Lung (tissue), 12 donors: ENCODE measurements around the gene IFT80. TPM values are rescaled to one million over a fixed set of nuclear protein-coding genes. Genes with fewer than 3 reads are reported as not detected.
A peak's percentile ranks its signal among the peaks of the same experiment; 100 is the strongest.

Source experiments
- ATAC-seq: fragments of 200-7000 bp; cut with Tn5 transposase; one replicate; pipeline ENCODE4 v1.9.1; 2020; ENCODE audit warnings: moderate number of reproducible peaks; ENCODE audit not compliant: insufficient read depth, low FRiP score
- DNase-seq, 3 donors: peaks; one replicate each; pipeline ENCODE4 v3.0.0-alpha.2; 2013 to 2017
- H3K27ac ChIP-seq, 2 donors: one replicate each; pipeline ENCODE4 v1.5.1; 2013; ENCODE audit warnings: mild to moderate bottlenecking in 2 of 2, moderate library complexity in 2 of 2, control low read depth in 1 of 2, inconsistent platforms in 1 of 2, low read depth in 1 of 2, low read length in 1 of 2
- H3K27me3 ChIP-seq, 3 donors: one replicate each; pipeline ENCODE4 v1.5.1; 2013; ENCODE audit warnings: low read length in 2 of 3; ENCODE audit not compliant: control insufficient read depth in 3 of 3, insufficient read depth in 3 of 3
- H3K36me3 ChIP-seq, 4 donors: one replicate each; pipeline ENCODE4 v1.5.1; 2013; ENCODE audit warnings: low read length in 4 of 4, mild to moderate bottlenecking in 1 of 4, moderate library complexity in 1 of 4; ENCODE audit not compliant: control insufficient read depth in 4 of 4, insufficient read depth in 4 of 4
- H3K4me1 ChIP-seq, 5 donors: one replicate each; pipeline ENCODE4 v1.5.1; 2013; ENCODE audit warnings: low read length in 5 of 5, mild to moderate bottlenecking in 2 of 5, moderate library complexity in 1 of 5; ENCODE audit not compliant: control insufficient read depth in 5 of 5, insufficient read depth in 5 of 5
- H3K4me3 ChIP-seq: one replicate; pipeline ENCODE4 v1.5.1; 2013; ENCODE audit warnings: mild to moderate bottlenecking, control low read depth, moderate library complexity
- H3K9ac ChIP-seq, 2 donors: one replicate each; pipeline ENCODE4 v1.5.1; 2013; ENCODE audit warnings: low read length in 2 of 2, control low read depth in 1 of 2; ENCODE audit not compliant: insufficient read depth in 1 of 2
- H3K9me3 ChIP-seq, 4 donors: one replicate each; pipeline ENCODE4 v1.5.1; 2013; ENCODE audit warnings: low read length in 3 of 4, mild to moderate bottlenecking in 1 of 4, moderate library complexity in 1 of 4; ENCODE audit not compliant: control insufficient read depth in 4 of 4, insufficient read depth in 3 of 4
- CTCF ChIP-seq: IDR thresholded peaks from 2 replicates; pipeline ENCODE4 v1.5.1; 2012; ENCODE audit warnings: mild to moderate bottlenecking; ENCODE audit errors: control extremely low read depth, extremely low read depth
- WGBS, 2 donors: extraction: QIAGEN DNeasy Blood & Tissue Kit; methylation state at CpG; one replicate each; pipeline ENCODE4 v1.1.7; 2013; 5-methylcytosine and 5-hydroxymethylcytosine counted together
- polyA plus RNA-seq, 2 donors: library from polyadenylated mRNA; stranded (reverse); fragments of 200-250 nt; gene quantifications; one replicate each; pipeline ENCODE4 v1.2.1, GENCODE V29; 2013
- total RNA-seq, 2 donors: library from RNA; depleted of rRNA in 1 of 2; stranded (reverse); fragments of >200 nt in 1 of 2; gene quantifications; one replicate each; pipeline ENCODE4 v1.2.1, GENCODE V29; 2014 to 2021
- donor health status: control.
- donor health status: control.
- donor health status: Bipolar disorder and iron deficiency.
- donor health status: healthy.
- donor health status: DM: yes; HTN: yes; CAD: no.

Gene IFT80
- total and polyA plus RNA-seq, 4 donors = 13.1 to 114 (median 27.9) TPM

DNA sequence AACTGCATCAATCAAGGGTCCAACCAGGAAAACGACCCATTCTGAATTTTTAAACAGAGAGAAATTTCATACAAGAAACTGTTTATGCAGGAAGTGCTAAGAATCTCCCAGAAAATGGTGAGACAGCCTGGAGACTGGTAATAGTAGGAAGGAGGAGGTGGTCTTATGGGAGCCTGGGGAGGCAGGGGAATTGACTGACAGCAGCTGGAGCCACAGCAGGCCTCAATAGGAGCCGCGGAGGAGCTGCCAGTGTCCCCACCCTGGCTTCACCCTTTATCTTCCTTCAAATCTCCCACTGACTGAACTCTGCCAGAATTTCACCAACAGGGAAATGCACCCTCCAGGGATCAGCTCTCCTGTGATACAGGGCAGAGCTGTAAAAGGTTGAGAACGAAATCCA lies 181.3 kb downstream of the IFT80 start:
- H3K27me3 ChIP-seq = peaks cover 0 to 20% (median 11%) of the 10 kb centered on the region in 3 donors
- H3K9ac ChIP-seq = no peak overlapping the region
- no peak overlapping the region for H3K4me3 ChIP-seq
- 68 to 74% methylated on average over 4 of the region's 4 CpGs for WGBS, 2 donors
- no peaks in the 10 kb centered on the region for H3K36me3 ChIP-seq
- no peak for TF ChIP-seq CTCF
- H3K27ac ChIP-seq = no peak overlapping the region
- DNase-seq = no peak
- no peak for ATAC-seq
- H3K9me3 ChIP-seq = no peaks in the 10 kb centered on the region
- no peaks in the 10 kb centered on the region for H3K4me1 ChIP-seq

DNA sequence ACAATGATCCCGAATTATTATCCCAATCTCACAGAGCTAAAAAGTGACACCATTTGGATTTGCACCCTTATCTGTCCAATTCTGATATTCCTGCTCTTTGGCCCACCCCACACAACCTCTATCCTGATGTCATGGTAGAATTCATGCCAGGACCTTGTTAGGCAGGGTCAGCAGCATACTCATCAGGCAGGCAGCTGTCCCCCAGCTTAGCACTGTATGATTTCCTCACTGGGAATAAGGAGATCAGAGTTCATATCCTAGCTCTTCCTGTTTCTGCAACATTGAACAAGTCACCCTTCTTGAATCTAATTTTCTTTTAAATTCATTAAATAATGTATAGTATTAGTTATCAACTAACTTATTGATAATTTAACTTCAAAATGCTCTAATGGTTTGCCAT lies 185.8 kb downstream of the IFT80 start:
- H3K27ac ChIP-seq = no peak overlapping the region
- no peaks in the 10 kb centered on the region for H3K36me3 ChIP-seq
- H3K27me3 ChIP-seq = peaks cover 0 to 8% (median 5%) of the 10 kb centered on the region in 3 donors
- no peak overlapping the region for H3K4me3 ChIP-seq
- WGBS, 2 donors = 88 to 97% methylated on average over 1 of the region's 1 CpG
- no peaks in the 10 kb centered on the region for H3K9me3 ChIP-seq
- no peaks in the 10 kb centered on the region for H3K4me1 ChIP-seq
- no peak overlapping the region for H3K9ac ChIP-seq
- DNase-seq = no peak
- no peak for ATAC-seq
- TF ChIP-seq CTCF = no peak

DNA sequence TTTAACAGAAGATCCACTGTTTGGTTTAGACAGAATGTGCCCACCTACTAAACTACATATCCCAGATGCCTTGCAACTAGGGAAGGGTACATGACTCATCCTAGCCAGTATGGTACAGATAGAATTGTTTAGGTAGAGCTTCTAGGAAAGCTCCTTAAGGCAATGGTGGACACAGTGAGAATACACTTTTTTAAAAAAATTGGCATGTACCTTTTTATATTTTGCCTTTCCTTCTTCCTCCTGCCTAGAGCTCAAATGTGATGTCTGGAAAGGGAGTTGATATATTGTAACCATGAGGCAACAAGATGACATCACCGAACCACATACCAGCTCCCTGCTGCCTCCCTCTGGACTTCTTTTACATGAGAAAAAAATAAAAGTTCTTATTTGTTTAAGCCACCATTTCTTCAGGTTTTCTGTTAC lies 188.2 kb downstream of the IFT80 start:
- peak; percentile 53 for ATAC-seq
- Histone ChIP-seq H3K4me3 (no peak overlapping the region), H3K9ac (no peak overlapping the region), H3K27ac (no peak overlapping the region), H3K36me3 (no peaks in the 10 kb centered on the region), H3K9me3 (no peaks in the 10 kb centered on the region), H3K27me3 (no peaks in the 10 kb centered on the region), H3K4me1 (no peaks in the 10 kb centered on the region)
- WGBS, 2 donors = 60 to 78% methylated on average over 1 of the region's 1 CpG
- TF ChIP-seq CTCF = no peak
- DNase-seq = no peak

- no peak for TF ChIP-seq CTCF
- Histone ChIP-seq H3K27me3 (no peaks in the 10 kb centered on the region), H3K9ac (no peak overlapping the region), H3K36me3 (no peaks in the 10 kb centered on the region), H3K4me3 (no peak overlapping the region), H3K27ac (no peak overlapping the region), H3K9me3 (no peaks in the 10 kb centered on the region), H3K4me1 (no peaks in the 10 kb centered on the region)
- DNase-seq = no peak
- 95 to 96% methylated on average over 1 of the region's 1 CpG for WGBS, 2 donors
- no peak for ATAC-seq
These were observed 188.7 kb downstream of the IFT80 start for GRCh38 chr3:160210341-160210740.
